ENCODE measurements around the gene GLI3.

GLI3 gene

GRCh38 chr7:41973202-41973730 is 263.7 kb downstream of the GLI3 start:
- no peak for TF ChIP-seq CTCF (conservative IDR thresholded peaks at IDR 0.05; ENCODE audit: low read length)
- no peak overlapping the region for H3K4me3 ChIP-seq (ENCODE audit: low read length)
- no peak for DNase-seq (ENCODE audit: low read depth)

GRCh38 chr7:41972776-41973175 is 264.2 kb downstream of the GLI3 start:
- H3K4me3 ChIP-seq (ENCODE audit: low read length): no peak overlapping the region
- no peak for DNase-seq (ENCODE audit: low read depth)
- TF ChIP-seq CTCF (conservative IDR thresholded peaks at IDR 0.05; ENCODE audit: low read length): no peak

GRCh38 chr7:41972270-41972669 is 264.7 kb downstream of the GLI3 start:
- no peak overlapping the region for H3K4me3 ChIP-seq (ENCODE audit: low read length)
- no peak for TF ChIP-seq CTCF (conservative IDR thresholded peaks at IDR 0.05; ENCODE audit: low read length)
- DNase-seq (ENCODE audit: low read depth): no peak

- no peak for TF ChIP-seq CTCF (conservative IDR thresholded peaks at IDR 0.05; ENCODE audit: low read length)
- no peak overlapping the region for H3K4me3 ChIP-seq (ENCODE audit: low read length)
- no peak for DNase-seq (ENCODE audit: low read depth)
Observed at GRCh38 chr7:41971640-41972187, 265.3 kb downstream of the GLI3 start.

- DNase-seq (ENCODE audit: low read depth): no peak
- TF ChIP-seq CTCF (conservative IDR thresholded peaks at IDR 0.05; ENCODE audit: low read length): no peak
Observed at GRCh38 chr7:41970941-41971340, 266.1 kb downstream of the GLI3 start.

GRCh38 chr7:41969561-41970105 is 267.4 kb downstream of the GLI3 start:
- no peak for TF ChIP-seq CTCF (conservative IDR thresholded peaks at IDR 0.05; ENCODE audit: low read length)
- DNase-seq (ENCODE audit: low read depth): peak; percentile 89
- no peak overlapping the region for H3K4me3 ChIP-seq (ENCODE audit: low read length)

More at GRCh38 chr7:41970941-41971340, 266.1 kb downstream of the GLI3 start:
- no peak overlapping the region for H3K4me3 ChIP-seq (ENCODE audit: low read length)

- TF ChIP-seq CTCF (conservative IDR thresholded peaks at IDR 0.05; ENCODE audit: low read length): no peak
- H3K4me3 ChIP-seq (ENCODE audit: low read length): no peak overlapping the region
- peak; percentile 77 for DNase-seq (ENCODE audit: low read depth)
Observed at GRCh38 chr7:41967156-41967555, 269.9 kb downstream of the GLI3 start.
